GM21423 (cell line): Measurements from ENCODE around the gene LRRIQ3.
"Not testable (repeated sequence)": the region's sequence is repeated elsewhere in the genome, so short reads cannot be mapped to it uniquely, and the experiment has no call there.

Experiments
- ATAC-seq: cut with Tn5 transposase; IDR thresholded peaks from one replicate; pipeline ENCODE4 v1.9.1; 2021; ENCODE audit warnings: mild to moderate bottlenecking, moderate library complexity; ENCODE audit not compliant: unreplicated experiment

The LRRIQ3 gene, protein sequence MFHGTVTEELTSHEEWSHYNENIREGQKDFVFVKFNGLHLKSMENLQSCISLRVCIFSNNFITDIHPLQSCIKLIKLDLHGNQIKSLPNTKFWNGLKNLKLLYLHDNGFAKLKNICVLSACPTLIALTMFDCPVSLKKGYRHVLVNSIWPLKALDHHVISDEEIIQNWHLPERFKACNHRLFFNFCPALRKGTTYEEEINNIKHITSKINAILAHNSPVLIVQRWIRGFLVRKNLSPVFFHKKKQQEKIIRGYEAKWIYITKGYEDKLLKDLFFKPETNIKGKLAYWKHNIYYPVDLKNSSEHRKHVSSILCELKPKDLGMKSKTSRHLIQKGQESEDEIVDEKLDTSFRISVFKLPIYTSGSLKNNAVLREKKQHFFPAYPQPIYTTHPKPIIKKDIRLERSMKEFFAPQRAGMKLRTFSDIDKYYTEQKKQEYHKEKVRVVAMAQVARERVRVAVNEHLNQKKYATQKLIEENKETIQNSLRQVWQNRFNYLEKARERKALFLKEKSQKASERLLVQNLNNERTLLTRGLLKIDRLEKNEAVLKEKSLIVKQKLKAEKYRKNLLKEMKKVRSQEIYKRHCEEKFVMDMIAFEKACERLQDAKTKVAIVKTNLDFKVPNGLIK

DNA sequence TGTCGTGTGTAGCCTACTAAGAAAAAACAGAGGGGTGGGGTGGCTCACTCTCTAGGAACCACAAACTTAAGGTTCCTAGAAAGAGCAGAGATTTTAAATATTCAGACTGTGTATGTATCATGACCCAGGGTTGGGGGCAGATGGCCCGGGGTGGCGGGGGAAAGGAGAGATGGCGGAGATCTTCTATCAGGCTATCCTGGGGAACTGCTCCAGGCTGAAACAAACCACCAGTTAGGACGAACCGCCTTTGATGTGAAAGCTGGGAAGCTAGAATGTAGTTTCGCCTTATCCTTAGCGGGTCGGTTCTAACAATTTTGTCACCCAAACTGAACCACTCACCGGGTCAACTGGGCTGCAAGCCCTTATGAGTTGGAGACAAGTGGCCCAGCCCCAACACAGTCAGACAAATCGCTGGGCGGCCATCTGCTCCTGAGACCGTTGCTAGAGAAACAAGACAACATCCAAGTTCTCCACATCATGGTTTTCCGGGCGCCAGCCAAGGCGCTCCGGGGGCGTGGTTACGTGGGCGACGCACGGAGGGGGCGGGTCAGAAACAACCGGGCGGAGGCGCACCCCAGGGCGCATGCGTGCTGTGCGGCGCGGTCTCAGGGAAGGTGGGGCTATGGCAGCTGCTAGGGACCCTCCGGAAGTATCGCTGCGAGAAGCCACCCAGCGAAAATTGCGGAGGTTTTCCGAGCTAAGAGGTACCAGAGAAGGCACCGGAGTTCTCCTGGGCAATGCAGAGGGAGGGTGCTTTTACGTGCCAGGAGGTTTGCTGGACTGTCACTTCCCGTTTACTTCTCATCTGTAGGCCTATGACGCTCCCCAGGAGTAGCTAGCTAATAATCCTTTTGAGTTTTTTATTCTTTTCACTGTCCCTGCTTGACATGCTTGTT is at the start of gene LRRIQ3, which contains the start of gene FPGT:
TSS of gene LRRIQ3 (minus strand) at position 520 of the 896 bp plus-strand sequence. CDS start 14,492 bp downstream, outside the sequence.
TSS of gene FPGT (plus strand) at position 586 of the 896 bp plus-strand sequence. CDS start at position 623, 37 bp downstream.
- ATAC-seq: peak; percentile 94

DNA sequence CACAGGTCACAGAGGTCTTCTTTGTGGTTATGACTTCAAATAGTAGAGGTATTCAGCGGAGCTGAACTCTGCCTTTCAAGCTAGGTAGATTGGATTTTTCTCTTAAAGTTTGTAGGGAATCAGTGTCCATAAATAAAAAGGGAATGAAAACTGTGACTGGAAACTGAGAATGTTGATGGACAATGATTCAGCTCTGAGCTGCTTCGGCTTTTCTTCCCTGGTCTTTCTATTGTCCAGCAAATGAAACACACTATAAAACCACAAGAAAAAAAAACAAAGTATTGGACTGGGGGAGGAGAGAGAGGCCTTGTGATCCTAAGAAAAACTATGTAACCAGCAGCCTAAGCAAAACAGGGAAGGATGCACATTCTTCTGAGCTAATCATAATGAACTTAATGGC is 48.3 kb upstream of the LRRIQ3 start:
- no peak for ATAC-seq

DNA sequence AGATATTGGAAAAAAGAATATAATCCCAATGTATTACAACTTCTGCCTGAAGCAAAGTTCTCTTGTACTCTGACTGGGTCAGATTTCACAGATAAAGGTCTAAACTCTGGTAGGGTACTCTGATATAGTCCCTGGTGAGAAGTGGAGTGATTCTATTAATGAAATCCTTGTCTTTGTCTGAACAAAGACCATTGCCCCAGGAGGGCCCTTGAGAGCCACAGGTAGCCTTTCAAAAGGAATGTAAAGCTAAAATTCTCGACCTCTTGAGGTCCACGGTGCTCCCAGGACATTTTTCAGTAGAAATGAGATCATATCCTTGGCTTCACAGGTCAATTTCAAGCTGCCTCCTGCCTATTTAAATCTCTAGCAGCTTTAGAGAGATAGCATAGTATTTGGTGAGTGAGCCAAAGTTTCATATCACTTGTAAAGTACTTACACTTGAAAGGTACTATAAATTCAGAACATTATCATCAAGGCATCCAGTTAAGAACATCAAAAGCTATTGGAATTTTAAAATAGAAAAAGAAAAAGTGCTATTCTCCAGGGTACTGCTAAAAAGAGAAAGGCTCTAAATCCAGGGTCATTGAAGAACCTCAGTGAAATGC is 47.3 kb upstream of the LRRIQ3 start:
- ATAC-seq: no peak

DNA sequence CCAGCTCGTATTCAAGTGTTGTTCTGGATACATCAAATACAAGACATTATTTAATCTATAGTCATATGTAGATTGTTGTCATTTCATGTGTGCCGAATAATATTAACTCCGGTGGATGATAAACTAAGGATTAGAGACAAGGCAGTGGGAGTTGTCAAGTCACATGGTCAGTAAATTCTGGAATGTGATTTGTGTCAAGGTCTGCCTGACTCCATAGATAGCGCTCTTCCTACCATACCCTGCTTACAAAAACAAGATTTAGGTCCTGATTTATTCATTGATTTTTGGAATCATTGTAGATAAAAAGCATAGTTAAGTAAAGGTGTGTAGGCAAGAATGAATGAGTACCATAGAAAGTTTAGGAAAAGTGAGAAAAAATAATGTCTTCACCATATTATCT is 39.8 kb upstream of the LRRIQ3 start:
- ATAC-seq: no peak

DNA sequence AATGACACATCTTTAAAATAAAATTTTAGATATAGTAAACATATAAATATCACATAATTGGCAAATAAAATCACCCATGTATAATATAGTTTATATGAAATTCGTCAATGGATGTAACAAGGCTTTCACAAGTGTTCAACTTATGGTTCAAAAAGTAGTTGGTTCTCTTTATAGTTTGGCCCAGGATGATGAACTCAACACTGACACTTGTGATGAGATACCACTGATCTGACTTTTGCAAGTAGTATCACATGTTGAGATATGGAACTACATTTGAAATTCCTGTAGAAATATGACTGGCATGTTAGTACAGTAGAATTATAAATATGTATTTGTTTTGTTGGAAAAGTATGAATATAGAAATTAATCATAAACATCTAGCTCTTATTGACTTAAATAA is 39.1 kb upstream of the LRRIQ3 start:
- ATAC-seq: no peak

DNA sequence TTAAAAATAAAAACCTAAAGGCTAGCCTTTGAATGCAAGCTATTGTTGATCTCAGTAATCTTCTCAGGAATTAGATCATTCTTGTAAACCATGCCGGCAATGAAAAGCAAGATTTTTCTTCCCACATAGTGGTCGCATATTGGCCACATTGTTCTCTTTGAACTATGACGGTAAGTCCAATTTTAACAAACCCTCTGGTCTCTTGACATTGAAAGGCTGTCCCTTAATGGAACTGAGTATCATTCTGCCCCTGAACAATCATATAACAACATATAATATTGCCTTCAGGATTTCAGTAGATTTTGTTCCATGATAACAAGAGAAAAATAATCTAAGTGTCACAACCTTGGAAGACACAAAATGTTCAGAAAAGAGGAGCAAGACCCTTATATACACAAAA is 38.5 kb upstream of the LRRIQ3 start:
- no peak for ATAC-seq

DNA sequence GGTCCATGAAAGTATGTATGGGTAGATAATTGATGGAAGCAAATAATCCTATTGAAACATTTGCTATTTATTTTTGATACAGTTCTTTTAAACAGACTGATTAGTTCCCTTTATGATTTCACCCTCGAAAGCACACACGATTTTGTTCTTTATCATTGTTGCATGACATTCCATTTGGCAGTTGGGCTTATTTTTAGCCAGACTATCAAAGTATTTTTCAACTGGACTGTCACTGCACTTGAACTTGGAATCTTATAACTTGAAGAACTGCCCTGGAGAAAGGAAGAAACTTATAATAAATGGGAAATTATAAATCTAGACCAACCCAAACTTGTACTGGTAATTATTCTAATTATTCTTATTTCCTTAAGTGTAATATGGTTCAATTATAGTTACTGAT is 37.2 kb upstream of the LRRIQ3 start, which contains the start of gene TNNI3K:
TSS of gene TNNI3K (plus strand) at position 235 of the 400 bp plus-strand sequence. CDS start at position 300, 65 bp downstream.
- ATAC-seq: no peak

DNA sequence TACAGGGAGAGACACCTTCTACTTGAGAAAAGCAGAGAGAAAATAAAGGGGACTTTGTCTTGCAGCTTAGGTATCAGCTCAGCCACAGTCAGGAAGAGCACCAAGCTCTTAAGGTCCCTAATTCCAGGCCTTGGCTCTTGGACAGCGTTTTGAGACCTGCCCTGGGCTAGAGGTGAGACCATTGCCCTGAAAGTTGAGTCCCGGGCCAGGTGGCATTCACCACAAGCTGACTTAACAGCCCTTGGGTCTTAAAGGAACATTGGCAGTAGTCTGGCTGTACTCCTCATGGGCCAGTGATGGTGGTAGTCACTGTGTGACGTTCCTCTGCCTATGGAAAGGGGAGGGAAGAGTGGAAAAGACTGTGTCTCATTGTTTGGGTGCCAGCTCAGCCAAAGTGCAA is 25.5 kb upstream of the LRRIQ3 start:
- ATAC-seq: no peak

DNA sequence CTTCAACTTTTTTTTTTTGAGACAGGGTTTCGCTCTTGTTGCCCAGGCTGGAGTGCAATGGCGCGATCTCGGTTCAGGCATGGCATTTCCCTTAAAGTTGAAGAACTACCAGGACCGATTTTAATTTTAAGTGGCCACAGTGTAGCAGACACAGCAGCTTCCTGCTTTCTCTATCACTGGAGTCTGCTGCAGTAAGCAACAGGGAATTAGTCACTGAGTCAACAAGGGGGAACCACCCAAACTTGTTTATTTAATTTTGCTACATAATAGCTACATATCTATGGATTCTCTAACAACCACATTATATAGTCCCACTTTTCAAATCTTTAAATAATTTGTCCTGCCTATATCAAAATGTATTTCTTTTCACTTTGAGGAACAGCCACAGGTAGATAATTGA is 24.7 kb upstream of the LRRIQ3 start:
- no peak for ATAC-seq

DNA sequence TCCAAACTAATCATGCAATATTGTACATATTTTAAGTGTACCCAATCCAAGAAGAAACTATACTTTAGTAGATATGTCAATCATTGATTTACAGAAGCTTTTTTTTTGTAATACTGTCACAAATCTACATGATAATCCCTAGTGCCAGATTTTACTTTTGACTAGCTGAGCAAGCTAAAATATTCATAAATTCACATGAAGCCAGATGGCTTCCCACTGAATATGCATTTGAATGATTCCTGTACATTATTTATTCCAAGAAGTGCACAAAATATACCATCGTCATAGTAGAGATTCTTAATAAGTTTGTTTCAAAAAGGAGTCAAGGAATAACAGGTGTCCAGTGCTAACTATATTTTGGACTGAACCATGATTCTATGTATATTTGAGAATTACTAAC is 17.3 kb upstream of the LRRIQ3 start:
- ATAC-seq: no peak

DNA sequence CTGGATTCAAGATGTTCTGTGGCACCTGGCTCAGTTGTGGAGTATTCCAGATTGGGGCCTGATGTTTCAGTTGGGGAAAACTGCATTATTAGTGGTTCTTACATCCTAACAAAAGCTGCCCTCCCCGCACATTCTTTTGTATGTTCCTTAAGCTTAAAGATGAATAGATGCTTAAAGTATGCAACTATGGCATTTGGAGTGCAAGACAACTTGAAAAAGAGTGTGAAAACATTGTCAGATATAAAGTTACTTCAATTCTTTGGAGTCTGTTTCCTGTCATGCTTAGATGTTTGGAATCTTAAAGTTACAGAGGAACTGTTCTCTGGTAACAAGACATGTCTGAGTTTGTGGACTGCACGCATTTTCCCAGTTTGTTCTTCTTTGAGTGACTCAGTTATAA is 7.3 kb upstream of the LRRIQ3 start:
- ATAC-seq: no peak

DNA sequence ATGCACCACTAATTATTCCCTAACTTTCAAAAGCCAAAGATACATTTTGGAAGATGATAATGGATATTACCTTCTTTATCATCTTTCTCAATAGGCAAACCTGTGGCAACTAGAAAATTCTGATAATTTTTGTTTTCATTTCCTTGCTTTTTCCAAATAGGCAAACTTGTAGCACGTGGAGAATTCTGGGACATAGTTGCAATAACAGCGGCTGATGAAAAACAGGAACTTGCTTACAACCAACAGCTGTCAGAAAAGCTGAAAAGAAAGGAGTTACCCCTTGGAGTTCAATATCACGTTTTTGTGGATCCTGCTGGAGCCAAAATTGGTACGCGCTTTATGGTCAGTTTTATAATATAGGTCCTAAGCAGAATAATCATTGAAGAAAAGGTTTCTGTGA is 1.5 kb upstream of the LRRIQ3 start:
- no peak for ATAC-seq

DNA sequence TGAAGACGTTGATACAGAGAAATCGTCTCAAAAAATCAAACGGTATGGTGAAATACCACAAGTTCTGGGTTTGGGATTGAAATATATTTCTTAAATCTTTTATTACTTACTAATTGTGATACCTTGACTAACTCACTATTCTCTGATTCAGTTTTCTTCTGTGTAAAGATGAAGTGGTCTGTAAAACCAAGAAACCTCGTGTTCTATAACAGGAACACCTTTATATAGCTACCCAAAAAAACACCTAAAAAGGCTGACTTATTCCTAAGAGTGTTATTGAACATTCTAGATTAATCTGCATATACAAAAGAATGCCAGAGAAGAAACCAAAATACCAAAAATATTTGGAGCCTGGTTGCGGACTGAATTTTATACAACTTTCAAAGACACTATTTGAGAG is 721 bp downstream of the LRRIQ3 start:
- no peak for ATAC-seq

DNA sequence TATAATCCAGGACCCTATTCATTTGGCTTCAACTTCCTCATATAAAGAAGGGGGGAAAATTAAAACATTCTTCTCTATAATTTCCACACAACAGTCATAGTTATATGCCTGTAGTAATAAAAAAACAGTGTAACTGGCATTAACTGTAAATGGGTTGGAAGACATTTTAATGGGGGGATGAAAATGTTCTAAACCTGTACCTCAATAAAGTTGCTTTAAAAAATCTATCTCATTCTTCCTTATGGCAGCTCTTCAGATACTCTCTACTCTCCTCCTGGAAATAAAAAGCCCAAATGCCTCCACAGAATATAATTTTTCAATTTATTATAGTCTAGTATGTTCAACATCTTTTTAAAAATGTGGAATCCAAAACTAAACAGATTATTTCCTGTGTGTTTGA is 2.6 kb downstream of the LRRIQ3 start:
- no peak for ATAC-seq

DNA sequence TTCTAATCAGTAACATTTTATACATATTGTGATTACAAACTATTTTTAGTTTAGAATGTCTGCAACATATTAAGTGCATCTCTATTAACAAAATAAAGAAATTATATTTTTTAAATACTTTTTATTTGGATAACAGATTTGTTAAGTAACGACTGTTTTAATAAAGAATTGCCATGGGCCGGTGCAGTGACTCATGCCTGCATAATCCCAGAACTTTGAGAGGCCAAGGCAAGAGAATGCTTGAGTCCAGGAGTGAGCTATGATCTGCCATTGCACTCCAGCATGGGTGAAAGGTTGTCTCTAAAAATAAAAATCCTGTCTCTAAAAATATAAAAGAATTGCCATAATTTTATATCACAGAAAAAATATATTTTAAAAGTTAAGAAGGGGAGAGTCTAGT is 4.1 kb downstream of the LRRIQ3 start:
- no peak for ATAC-seq

DNA sequence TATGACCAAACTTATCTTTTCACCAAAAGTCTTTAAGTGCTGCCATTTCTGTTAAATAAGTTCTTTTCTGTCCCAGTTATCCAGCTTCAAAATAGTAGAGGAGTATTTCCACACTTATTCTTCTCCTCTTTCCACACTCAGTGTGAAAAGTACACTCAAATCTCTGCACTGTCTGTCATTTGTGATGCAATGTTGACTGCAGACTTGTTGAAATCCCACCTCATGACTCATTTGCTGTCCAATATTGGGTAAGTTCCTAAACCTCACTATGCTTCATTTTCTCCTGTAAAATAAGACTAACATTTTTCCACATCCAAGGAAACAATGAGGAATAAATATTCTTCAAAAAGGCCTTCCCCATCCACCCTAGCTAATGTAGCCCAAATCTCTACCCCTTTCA is 17.5 kb downstream of the LRRIQ3 start:
- no peak for ATAC-seq

DNA sequence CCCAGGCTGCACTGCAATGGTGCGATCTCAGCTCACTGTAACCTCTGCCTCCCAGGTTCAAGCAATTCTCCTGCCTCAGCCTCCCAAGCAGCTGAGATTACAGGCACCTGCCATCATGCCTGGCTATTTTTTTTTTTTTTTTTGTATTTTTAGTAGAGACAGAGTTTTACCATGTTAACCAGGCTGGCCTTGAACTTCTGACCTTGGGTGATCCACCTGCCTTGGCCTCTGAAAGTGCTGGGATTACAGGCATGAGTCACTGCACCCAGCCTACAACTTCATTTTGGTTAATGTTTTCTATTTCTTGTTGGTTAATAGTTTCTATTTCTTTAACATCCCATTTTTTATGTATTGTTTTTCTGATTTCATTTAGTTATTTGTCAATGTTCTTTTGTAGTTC is 23.6 kb downstream of the LRRIQ3 start:
- not testable (repeated sequence) for ATAC-seq

DNA sequence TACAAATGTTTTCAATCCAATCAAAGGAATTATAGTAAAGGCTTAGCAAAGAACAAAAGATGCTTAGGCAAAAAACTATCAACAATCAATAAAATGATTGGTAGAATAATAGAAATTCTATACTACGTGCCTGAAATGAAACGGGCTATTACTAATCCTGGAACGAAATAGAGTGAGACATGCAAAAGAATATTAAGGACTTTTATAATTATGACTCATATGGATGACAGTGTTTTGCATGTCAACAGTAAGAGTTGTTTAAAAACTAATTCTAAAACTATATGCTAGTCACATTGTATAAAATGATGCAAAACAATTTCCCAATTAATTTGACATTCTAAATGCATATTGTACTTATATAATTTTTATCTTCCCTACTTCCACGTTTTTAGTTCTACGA is 35.6 kb downstream of the LRRIQ3 start:
- no peak for ATAC-seq

DNA sequence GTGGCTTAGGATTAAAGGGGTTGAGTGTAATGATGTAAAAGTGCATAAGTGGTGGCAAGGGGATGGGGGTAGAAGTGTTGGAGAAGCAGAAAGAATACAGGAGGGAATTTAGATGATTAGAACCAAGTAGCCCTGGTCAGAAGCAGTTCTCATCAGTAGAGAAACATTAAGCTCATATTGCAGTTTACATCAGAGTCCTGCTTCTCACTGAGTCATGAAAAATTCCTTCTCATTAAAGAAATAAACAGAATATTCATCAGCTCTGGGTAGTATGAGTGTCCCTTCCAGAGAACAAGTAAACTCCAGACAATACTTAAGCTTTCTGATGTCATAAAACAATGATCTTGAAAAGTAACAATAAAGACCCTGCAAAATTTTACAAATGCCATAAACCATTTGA is 36.5 kb downstream of the LRRIQ3 start:
- no peak for ATAC-seq

DNA sequence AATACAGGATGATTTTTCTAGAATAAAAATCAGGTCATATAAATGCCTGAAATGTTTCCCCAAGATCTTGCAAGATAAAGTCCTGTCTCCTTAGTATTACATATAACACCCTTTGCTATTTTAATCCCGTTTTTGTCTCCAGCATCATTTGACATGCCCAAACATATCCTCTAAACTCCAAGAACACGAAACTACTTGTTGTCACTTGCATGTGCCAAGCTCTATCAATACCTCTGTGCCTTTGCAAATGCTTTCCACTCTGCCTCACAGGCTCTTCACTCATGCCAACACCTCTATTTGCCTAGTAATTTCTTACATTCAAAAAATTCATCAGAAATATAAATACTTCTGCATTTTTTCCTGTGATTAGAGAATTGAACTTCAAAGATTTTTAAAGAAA is 37.9 kb downstream of the LRRIQ3 start:
- no peak for ATAC-seq

DNA sequence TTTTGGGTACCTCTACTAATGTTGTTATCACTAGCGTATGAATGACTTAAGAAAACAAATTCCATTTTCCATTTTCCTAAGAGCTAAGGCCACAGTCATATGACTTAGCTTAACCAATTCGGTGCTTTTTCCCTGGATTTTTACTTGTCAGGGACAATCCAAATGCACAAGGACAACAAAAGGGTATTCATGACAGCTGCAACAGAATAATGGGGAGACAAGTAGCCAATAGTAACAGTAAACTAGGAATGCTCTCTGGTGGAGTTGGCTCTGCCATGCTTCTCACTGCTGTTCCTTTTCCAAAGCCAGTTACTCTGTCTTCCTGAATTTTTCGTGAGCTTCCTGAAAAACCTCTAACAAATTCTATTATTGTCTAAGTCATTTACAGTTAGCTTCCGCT is 52.9 kb downstream of the LRRIQ3 start:
- no peak for ATAC-seq
